BE2C (cell line): ENCODE data around the gene BPIFB6.

Experiments used
- DNase-seq: peaks from one replicate; pipeline ENCODE4 v3.0.0-alpha.2; 2020
- H3K27me3 ChIP-seq: fragments of 250-450 bp; sonication (Bioruptor Pico); 2 replicates; pipeline ENCODE4 v1.5.1; 2020; ENCODE audit warnings: mild to moderate bottlenecking
- H3K36me3 ChIP-seq: fragments of 250-450 bp; sonication (Bioruptor Pico); 2 replicates; pipeline ENCODE4 v1.5.1; 2020; ENCODE audit warnings: mild to moderate bottlenecking
- H3K4me1 ChIP-seq: fragments of 250-450 bp; sonication (Bioruptor Pico); 2 replicates; pipeline ENCODE4 v1.5.1; 2020
- H3K4me3 ChIP-seq: 2 replicates; pipeline ENCODE4 v1.5.1; 2011; ENCODE audit warnings: low read depth, low read length
- H3K9me3 ChIP-seq: fragments of 250-450 bp; sonication (Bioruptor Pico); 2 replicates; pipeline ENCODE4 v1.5.1; 2020
- TF ChIP-seq, protein P1 (sequence below): IDR thresholded peaks from 2 replicates; pipeline ENCODE4 v1.5.1; 2012; ENCODE audit warnings: mild to moderate bottlenecking, low read depth, low read length

The BPIFB6 gene

DNA sequence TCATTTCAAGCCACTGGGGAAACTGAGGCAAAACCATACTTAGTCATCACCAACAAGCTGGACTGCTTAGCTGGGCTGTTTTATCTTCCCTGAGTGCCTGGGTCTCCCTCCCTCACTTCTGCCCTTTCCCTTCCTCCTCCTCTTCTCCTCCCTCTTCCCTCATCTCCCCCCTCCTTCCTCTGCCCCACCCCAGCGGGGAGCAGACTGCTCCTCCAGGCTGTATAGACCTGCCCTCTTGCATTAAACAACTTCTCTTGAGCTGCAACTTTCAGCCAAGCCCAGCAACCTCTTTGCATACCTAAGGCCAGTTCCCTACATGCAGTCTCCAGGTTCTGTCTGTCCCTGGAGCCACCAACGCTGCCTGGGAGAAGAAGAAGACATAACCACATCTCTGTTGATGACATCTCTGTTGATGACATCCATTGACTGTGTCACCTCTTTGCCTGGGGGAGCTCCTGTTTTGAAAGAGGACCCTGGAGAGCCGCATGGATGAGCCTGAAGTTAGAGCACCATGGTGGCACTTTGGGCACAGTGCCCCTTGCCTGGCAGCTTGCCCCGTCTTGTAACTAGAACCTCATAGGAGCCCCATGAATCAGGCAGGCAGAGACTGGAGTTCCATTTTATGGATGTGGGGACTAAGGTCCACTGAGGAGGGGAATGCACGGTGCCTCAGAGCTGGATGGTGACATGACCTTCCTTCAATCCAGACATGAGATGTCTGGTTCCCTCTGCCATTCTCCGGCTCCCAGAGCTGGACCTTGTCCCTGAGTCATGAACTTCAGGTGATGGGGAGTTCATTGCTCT is 7.8 kb upstream of the BPIFB6 start:
- no peaks in the 10 kb centered on the region for H3K27me3 ChIP-seq
- no peaks in the 10 kb centered on the region for H3K36me3 ChIP-seq
- no peak for DNase-seq
- H3K4me3 ChIP-seq = no peak overlapping the region
- no peaks in the 10 kb centered on the region for H3K9me3 ChIP-seq
- no peaks in the 10 kb centered on the region for H3K4me1 ChIP-seq
- TF ChIP-seq, protein P1, sequence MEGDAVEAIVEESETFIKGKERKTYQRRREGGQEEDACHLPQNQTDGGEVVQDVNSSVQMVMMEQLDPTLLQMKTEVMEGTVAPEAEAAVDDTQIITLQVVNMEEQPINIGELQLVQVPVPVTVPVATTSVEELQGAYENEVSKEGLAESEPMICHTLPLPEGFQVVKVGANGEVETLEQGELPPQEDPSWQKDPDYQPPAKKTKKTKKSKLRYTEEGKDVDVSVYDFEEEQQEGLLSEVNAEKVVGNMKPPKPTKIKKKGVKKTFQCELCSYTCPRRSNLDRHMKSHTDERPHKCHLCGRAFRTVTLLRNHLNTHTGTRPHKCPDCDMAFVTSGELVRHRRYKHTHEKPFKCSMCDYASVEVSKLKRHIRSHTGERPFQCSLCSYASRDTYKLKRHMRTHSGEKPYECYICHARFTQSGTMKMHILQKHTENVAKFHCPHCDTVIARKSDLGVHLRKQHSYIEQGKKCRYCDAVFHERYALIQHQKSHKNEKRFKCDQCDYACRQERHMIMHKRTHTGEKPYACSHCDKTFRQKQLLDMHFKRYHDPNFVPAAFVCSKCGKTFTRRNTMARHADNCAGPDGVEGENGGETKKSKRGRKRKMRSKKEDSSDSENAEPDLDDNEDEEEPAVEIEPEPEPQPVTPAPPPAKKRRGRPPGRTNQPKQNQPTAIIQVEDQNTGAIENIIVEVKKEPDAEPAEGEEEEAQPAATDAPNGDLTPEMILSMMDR = no peak

DNA sequence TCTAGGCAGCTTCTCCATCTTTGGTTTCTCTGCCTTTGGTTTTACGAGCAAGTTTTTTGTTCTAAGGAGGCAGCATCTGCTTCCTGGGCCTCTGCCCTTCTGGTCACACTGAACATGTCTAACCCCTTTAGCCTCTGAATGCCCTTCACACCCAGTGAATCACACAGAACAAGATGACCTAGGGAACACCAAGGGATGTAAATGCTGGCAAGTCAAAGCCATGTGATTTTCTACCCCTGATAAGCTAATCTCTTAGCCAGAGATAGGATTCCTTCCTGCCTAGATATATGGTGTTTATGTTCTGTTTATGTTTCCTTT is 7.2 kb upstream of the BPIFB6 start:
- H3K9me3 ChIP-seq = no peaks in the 10 kb centered on the region
- TF ChIP-seq, protein P1 = no peak
- H3K36me3 ChIP-seq = no peaks in the 10 kb centered on the region
- DNase-seq = no peak
- no peaks in the 10 kb centered on the region for H3K27me3 ChIP-seq
- no peaks in the 10 kb centered on the region for H3K4me1 ChIP-seq
- H3K4me3 ChIP-seq = no peak overlapping the region

DNA sequence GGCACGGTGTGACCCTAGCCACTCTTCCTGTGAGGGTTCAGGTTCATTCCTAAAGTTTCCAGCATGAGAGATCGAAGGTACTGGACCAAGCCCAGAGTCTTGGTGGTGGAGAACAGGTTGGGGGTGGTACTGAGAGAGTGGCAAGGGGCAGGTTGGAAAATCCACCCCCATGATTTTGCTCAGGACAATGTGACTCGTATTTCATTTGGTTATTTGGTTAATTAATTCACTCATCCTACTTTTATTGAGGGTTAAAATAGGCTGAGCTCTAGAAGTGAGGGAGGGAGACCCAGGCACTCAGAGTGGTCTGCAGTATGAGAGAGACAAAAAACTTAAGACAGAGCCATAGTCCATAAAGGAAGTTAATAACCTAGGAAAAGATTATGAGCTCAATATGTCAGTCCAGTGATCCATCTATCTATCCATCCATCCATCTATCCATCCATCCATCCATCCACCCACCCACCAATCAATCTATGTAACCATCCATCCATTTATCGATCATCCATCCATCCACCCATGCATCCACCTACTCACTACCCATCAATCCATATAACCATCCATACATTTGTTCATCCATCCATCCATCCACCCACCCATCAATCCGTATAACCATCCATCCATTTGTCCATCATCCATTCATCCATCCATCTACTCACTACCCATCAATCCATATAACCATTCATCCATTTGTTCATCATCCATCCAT is 6.7 kb upstream of the BPIFB6 start:
- Histone ChIP-seq H3K9me3 (no peaks in the 10 kb centered on the region), H3K4me1 (no peaks in the 10 kb centered on the region), H3K36me3 (no peaks in the 10 kb centered on the region), H3K27me3 (no peaks in the 10 kb centered on the region), H3K4me3 (no peak overlapping the region)
- no peak for DNase-seq
- TF ChIP-seq, protein P1 = no peak

DNA sequence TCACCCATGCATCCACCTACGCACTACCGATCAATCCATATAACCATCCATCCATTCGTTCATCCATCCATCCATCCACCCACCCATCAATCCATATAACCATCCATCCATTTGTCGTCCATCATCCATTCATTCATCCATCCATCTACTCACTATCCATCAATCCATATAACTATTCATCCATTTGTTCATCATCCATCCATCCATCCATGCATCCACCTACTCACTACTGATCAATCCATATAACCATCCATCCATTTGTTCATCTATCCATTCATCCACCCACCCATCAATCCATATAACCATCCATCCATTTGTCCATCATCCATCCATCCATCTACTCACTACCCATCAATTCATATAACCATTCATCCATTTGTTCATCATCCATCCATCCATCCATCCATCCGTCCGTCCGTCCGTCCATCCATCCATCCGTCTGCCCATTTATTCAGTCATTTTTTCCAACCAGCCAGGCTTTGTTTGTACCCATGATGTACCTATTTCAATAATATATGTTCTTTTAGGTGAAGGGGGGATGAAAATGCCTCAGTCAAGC is 6.1 kb upstream of the BPIFB6 start:
- H3K4me3 ChIP-seq = no peak overlapping the region
- no peaks in the 10 kb centered on the region for H3K9me3 ChIP-seq
- no peaks in the 10 kb centered on the region for H3K36me3 ChIP-seq
- no peaks in the 10 kb centered on the region for H3K4me1 ChIP-seq
- TF ChIP-seq, protein P1 = no peak
- no peak for DNase-seq
- H3K27me3 ChIP-seq = no peaks in the 10 kb centered on the region

DNA sequence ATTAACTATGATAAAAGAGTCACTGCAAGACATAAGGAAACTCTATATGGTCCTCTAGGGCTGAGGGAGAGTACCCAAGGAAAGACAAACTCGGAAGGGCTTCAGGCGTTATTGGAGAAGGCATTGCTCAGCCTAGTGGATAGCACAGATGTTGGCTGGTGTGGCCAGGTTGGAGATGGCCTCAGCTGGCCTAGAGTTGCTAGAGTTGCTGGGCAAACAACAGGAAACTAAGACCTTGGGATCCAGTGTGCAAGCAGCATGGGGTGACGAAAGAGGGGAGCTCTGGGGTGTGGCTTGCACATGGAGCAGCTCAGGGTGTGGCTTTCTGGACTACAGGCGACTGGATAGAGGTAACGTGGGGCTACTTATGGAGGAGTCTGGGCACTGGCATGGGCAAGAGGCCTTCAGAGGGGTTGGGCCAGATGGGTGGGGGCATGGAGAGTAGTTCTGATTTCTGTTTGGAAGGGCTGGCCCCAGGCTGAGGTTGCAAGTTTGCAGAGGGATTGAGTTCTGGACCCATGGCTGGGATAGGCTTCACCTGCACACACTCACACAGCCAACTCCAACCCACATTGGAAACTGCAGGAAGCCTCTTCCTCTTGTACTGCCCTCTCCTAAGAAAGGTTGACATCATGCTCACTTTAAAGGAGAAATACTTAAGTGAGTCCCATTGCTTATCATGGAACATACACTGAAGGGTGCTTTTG is 5.2 kb upstream of the BPIFB6 start:
- Histone ChIP-seq H3K4me3 (no peak overlapping the region), H3K9me3 (no peaks in the 10 kb centered on the region), H3K27me3 (no peaks in the 10 kb centered on the region), H3K4me1 (no peaks in the 10 kb centered on the region), H3K36me3 (no peaks in the 10 kb centered on the region)
- TF ChIP-seq, protein P1 = no peak
- no peak for DNase-seq
